NCI-H1417 treated with DMSO at 0.1 percent for 48 hours (cell line): ENCODE data around the gene USP17L30.
"Not testable (repeated sequence)": the region's sequence is repeated elsewhere in the genome, so short reads cannot be mapped to it uniquely, and the experiment has no call there.

Source experiments
- DNase-seq: peaks from one replicate; lab custom pipeline; 2025; lab: John Stamatoyannopoulos, UW

Gene USP17L30

GRCh38 chr4:9362829-9363228, at the start of gene USP17L30:
USP17L30 (plus strand) TSS chr4:9363129; CDS start chr4:9363129, 0 bp downstream.
- not testable (repeated sequence) for DNase-seq

DNA sequence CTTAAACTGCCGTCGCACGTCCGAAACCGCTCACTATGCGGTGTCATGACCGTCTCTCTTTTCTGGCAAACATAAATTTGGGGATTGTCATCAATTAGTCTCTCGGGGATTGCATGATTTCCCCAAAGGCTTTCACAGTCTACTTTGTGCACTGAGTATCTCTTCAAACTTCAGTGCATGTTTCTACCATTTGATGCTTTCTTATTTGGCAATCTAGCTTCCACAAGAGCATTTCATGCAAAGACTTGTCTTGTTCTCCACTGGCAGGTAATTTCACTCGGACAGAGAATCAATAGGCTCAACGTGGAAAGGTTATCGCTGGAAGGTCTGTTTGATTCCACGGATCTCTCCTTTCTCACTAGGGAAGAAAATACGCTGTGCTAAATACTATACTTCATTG, 38.7 kb upstream of the USP17L30 start:
- not testable (repeated sequence) for DNase-seq

GRCh38 chr4:9324865-9325264, 38.1 kb upstream of the USP17L30 start, which contains the start of gene USP17L24:
USP17L24 (plus strand) TSS chr4:9325165; CDS start chr4:9325165, 0 bp downstream.
- DNase-seq: not testable (repeated sequence)

DNA sequence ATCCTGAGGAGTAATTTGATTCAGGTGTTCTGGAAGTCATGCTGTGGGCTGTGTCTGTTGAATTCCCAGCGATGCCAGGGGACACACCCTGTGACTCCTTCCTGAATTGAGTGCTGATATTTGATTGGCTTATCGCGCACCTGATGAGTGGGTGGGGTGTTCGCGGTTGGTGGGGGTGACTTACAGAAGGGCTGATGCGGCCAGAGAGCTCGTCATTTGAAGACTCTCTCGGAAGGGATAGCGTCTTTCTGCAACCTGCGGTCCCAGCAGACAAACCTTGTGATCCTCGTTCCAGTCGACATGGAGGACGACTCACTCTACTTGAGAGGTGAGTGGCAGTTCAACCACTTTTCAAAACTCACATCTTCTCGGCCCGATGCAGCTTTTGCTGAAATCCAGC, 33.3 kb upstream of the USP17L30 start, which contains the start of gene USP17L25:
USP17L25 (plus strand) TSS at position 301 of the 400 bp plus-strand sequence; CDS start at position 301, 0 bp downstream.
- not testable (repeated sequence) for DNase-seq

DNA sequence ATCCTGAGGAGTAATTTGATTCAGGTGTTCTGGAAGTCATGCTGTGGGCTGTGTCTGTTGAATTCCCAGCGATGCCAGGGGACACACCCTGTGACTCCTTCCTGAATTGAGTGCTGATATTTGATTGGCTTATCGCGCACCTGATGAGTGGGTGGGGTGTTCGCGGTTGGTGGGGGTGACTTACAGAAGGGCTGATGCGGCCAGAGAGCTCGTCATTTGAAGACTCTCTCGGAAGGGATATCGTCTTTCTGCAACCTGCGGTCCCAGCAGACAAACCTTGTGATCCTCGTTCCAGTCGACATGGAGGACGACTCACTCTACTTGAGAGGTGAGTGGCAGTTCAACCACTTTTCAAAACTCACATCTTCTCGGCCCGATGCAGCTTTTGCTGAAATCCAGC, 28.6 kb upstream of the USP17L30 start, which contains the start of gene USP17L26:
USP17L26 (plus strand) TSS at position 301 of the 400 bp plus-strand sequence; CDS start at position 301, 0 bp downstream.
- not testable (repeated sequence) for DNase-seq

- not testable (repeated sequence) for DNase-seq
Measured at GRCh38 chr4:9339103-9339502, 23.8 kb upstream of the USP17L30 start, which contains the start of gene USP17L5. USP17L5 (plus strand) TSS chr4:9339403; CDS start chr4:9339403, 0 bp downstream.

- not testable (repeated sequence) for DNase-seq
Measured at GRCh38 chr4:9343848-9344247, 19.1 kb upstream of the USP17L30 start, which contains the start of gene USP17L27. USP17L27 (plus strand) TSS chr4:9344148; CDS start chr4:9344148, 0 bp downstream.

DNA sequence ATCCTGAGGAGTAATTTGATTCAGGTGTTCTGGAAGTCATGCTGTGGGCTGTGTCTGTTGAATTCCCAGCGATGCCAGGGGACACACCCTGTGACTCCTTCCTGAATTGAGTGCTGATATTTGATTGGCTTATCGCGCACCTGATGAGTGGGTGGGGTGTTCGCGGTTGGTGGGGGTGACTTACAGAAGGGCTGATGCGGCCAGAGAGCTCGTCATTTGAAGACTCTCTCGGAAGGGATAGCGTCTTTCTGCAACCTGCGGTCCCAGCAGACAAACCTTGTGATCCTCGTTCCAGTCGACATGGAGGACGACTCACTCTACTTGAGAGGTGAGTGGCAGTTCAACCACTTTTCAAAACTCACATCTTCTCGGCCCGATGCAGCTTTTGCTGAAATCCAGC, 14.3 kb upstream of the USP17L30 start, which contains the start of gene USP17L28:
USP17L28 (plus strand) TSS at position 301 of the 400 bp plus-strand sequence; CDS start at position 301, 0 bp downstream.
- DNase-seq: not testable (repeated sequence)

DNA sequence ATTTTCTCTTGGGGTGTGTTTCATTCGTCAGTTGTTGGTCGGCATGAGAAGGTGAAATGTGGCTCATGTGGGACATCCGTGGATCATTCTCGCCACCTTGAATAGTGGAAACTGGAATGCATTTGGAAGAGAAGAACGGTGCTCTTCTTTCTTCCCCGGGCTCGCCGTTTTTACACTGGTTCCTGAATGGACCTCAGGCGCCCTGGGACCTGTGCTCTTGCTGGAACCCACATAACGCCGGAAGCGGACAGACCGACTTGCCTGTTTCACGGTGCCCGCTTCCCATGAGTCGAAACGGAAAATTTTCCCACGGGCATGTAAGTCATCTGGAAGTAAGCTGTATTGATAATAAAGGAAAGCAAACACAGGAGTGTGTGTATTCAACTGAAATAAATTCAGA, 12.1 kb upstream of the USP17L30 start:
- DNase-seq: not testable (repeated sequence)

- DNase-seq: not testable (repeated sequence)
Measured at GRCh38 chr4:9353338-9353737, 9.6 kb upstream of the USP17L30 start, which contains the start of gene USP17L29. USP17L29 (plus strand) TSS chr4:9353638; CDS start chr4:9353638, 0 bp downstream.

- DNase-seq: not testable (repeated sequence)
Measured at GRCh38 chr4:9379881-9380280, 17.0 kb downstream of the USP17L30 start.

DNA sequence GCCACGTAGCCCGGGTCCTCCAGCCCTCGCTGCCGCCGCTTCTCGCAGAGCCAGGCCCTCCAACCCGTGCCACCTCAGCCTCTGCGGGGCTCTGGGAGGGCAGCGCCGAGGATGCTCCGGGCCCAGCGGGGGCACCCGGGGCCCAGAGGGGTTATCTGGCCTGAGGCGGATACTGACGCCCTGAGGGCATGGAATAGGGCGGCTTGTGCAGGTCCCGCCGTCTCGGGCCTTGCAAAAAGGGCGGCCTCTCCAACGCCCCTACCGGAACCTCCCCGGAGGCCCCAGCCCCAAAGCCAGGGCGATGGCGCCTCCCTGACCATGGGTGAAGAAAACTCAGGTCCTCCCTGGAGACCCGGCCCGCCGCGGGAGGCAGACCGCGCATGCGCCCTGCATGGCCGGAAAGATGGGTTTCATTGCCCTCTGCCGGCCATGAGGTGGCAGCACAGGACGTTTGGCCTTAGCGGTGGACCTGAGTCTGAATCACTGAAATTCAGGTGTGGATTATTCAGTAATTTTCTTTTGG, 18.1 kb downstream of the USP17L30 start:
- DNase-seq: not testable (repeated sequence)

- no peak for DNase-seq
Measured at GRCh38 chr4:9384126-9384525, 21.2 kb downstream of the USP17L30 start.

GRCh38 chr4:9389001-9389400, 26.1 kb downstream of the USP17L30 start:
- not testable (repeated sequence) for DNase-seq

DNA sequence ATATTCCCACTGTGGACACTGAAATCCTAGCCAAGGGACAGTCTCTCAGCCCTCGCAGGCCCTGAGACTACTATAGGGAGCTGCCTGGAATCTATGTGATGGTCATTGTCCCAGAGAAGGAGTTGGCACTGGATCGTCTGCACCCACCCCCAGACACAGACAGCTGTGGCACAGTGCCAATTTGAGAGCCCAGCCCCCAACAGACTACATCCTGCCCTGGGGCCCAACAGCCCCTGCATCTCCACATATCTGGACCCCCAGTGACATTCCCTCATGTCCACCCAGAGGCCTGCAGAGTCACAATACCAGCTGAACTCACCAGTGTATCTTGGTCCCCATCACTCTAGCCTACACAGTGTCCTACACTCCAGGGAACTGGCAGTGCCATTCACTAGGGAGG, 42.8 kb downstream of the USP17L30 start:
- DNase-seq: not testable (repeated sequence)

GRCh38 chr4:9406491-9406890, 43.6 kb downstream of the USP17L30 start:
- not testable (repeated sequence) for DNase-seq

- no peak for DNase-seq
Measured at GRCh38 chr4:9409793-9410192, 46.9 kb downstream of the USP17L30 start.
